Measurements from ENCODE around the gene ATP23.

ATP23 gene

DNA sequence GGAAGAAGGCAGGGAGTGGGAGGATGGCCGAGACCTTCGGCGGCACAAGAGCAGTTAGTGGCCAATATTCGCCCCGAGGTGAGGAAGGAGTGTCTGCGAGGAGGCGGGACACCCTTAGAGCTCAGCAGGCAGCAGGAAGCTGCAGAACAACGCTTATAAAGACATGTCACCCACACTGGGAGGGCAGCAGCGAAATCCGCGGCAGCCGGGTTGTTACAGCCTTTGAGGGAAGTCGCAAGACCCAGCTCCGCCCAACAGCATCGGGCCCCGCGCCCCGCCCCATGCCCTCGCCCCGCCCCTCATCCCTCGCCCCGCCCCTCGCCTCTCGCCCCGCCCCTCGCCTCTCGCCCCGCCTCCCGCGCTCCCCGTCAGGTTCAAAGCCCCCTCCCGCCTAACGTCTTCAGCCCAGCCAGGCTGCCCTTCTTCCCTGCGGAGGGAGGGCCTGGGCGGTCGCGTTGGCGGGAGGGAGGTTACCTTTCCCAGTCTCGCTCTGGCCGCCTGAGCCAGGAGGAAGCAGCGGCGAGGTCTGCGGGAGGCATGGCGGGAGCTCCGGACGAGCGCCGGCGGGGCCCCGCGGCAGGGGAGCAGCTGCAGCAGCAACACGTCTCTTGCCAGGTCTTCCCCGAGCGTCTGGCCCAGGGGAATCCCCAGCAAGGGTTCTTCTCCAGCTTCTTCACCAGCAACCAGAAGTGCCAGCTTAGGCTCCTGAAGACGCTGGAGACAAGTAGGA is at the start of gene ATP23:
ATP23 (plus strand) TSS at position 403 of the 730 bp plus-strand sequence; CDS start at position 538, 135 bp downstream.
- DNase-seq (ENCODE audit: low read depth) = peak; percentile 79

- DNase-seq (ENCODE audit: low read depth) = no peak
Observed at GRCh38 chr12:57892232-57892972, 49.0 kb upstream of the ATP23 start.

- no peak for DNase-seq (ENCODE audit: low read depth)
Observed at GRCh38 chr12:57893431-57894353, 47.7 kb upstream of the ATP23 start.

DNA sequence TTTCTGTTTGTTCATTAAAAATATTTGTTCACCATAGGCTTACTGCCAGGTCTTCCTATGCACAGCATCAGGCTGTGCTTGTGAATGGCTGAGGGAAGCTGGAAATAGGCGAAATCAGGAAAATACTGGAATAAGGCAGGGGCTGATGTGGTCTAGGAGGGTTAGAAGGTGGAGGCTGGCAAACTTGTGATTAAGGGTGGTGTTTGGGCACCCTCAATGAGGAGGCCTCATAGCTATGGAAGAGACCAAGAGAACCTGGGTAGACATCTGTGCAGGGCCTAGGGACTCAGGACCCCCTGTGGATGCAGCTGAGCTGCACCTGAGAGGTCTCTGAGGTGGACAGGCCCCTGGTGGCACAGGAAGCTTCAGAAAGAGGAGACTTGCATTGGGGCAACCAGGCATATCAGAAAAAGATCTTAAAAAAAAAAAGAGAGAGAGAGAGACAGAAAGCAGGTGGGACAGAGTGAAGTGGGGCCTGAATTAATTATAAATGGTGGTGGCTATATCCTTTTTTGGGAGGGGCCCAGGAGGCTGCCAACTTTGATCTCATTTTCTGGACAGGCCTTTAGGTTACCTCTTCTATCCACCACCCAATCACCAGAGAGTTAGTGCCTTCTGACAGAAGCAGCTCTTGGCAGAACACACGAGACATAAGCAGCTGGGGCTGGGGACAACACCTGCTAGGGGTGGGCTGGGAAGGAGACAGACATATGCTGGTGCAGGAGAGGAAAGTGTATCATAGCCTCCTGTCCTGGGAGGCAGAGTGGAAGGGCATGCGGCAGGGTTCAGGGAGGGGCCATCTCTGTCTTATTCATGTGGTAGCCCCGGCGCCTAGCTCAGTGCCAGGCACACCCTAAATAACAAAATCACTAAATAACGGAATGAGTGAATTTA is 46.7 kb upstream of the ATP23 start:
- DNase-seq (ENCODE audit: low read depth) = no peak

DNA sequence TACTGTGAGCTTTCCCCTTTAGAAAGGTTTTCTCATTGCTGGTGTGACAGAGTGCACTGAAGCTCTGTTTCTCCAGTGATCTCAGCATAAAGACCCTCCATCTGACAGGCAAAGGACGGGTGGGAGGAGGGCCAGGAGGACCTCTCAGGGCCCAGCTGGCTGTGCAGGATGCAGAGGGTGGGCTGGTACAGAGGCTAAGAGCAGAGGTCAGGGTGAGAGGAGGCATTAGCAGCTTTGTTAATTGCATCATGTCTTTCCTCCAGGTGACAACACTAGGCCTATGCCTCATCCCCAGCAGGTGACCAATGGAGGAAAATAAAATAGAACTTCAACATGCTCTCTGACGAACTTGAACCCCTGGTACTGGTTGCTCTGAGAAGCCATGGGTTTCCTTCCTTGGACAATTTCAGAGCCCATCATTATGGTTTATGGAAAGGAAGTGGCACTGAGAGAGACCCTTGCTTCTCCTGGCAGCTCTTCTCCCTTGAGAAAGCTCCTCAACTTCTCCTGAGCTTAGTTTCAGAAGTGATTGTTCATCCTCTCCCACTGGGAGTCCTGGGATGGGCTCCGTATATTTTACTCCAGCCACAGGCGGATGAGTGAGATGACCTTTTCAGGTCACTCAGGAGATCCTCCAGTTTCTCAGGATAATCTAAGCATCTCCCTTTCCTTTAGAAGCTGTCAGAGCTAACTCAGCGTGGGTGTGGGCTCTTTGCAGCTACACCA is 45.8 kb upstream of the ATP23 start:
- DNase-seq (ENCODE audit: low read depth) = no peak

- DNase-seq (ENCODE audit: low read depth) = no peak
Observed at GRCh38 chr12:57896115-57896433, 45.3 kb upstream of the ATP23 start.

- DNase-seq (ENCODE audit: low read depth) = no peak
Observed at GRCh38 chr12:57896434-57897201, 44.7 kb upstream of the ATP23 start.

GRCh38 chr12:57897286-57897974 is 43.9 kb upstream of the ATP23 start:
- DNase-seq (ENCODE audit: low read depth) = no peak

GRCh38 chr12:57898308-57898970 is 42.9 kb upstream of the ATP23 start:
- no peak for DNase-seq (ENCODE audit: low read depth)

- DNase-seq (ENCODE audit: low read depth) = peak; percentile 70
Observed at GRCh38 chr12:57899010-57899662, 42.2 kb upstream of the ATP23 start.

- no peak for DNase-seq (ENCODE audit: low read depth)
Observed at GRCh38 chr12:57902478-57902969, 38.8 kb upstream of the ATP23 start.

- DNase-seq (ENCODE audit: low read depth) = no peak
Observed at GRCh38 chr12:57904426-57904825, 36.9 kb upstream of the ATP23 start.

DNA sequence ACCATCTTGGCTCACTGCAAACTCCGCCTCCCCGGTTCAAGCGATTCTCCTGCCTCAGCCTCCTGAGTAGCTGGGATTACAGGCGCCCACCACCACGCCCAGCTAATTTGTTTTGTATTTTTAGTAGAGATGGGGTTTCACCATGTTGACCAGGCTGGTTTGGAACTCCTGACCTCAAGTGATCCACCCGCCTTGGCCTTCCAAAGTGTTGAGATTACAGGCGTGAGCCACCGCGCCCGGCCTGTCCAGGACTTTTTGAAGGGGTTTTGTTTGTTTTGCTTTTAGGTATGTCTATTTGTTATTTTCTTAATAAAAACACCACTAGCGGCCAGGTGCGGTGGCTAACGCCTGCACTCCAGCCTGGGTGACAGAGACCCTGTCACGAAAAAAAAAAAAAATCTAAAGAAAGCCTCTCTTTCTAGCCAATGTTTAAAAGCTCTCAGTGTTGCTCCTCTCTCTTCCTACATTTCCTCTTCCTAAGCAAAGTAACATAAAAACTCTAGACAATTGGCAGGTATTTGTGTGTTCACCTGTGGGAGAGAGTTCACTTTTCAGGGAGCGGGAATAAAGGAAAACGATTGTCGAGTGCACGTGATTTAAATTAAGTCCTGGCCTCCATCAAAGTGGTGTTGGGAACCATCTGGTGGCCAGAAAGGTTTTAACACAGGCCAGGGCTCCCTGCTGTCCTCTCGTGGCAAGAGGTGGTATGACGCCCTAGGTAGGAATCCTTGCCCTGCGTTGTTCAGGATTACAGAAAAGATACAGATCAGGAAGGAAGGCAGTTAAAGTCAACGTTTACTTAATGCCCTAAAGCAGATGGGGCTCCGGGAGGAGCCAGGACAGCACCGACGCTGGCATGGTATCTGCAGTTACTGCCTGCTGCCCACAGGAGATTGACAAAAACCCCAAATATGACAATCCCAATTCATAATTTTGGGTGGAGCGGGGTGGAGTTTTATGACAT is 36.2 kb upstream of the ATP23 start:
- DNase-seq (ENCODE audit: low read depth) = peak; percentile 76

- no peak for DNase-seq (ENCODE audit: low read depth)
Observed at GRCh38 chr12:57905812-57906475, 35.4 kb upstream of the ATP23 start.

DNA sequence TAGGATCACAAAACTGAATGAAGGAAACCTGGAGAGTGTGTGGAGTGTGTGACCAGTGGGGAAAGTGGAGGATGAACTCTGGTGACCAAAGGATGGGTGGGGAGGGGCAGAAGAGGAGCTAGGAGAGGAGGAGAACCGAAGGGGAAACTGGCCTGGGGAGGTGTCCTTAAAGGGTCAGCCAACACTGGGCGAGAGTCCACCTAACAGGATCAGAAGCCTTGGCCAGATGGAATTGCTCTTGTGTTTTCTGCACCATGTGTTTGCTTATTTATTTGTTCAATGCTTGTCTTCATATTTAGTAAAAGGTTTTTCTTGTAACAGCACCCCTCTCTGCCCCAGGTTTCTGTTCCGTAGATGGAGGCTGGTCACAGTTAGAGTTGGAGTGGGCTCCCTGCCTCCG is 34.5 kb upstream of the ATP23 start:
- no peak for DNase-seq (ENCODE audit: low read depth)

GRCh38 chr12:57907281-57907680 is 34.1 kb upstream of the ATP23 start:
- DNase-seq (ENCODE audit: low read depth) = no peak

Data from activated T-cell treated with anti-CD3 and anti-CD28 coated beads for 48 hours (primary cell).